ENCODE measurements around the gene DDX10. TPM values are rescaled to one million over a fixed set of nuclear protein-coding genes. Genes with fewer than 3 reads are reported as not detected.
A peak's percentile ranks its signal among the peaks of the same experiment; 100 is the strongest.
"Not testable (repeated sequence)": the region's sequence is repeated elsewhere in the genome, so short reads cannot be mapped to it uniquely, and the experiment has no call there.

DDX10 gene
- total RNA-seq, 1 donor from 2014 or later: 10.0 TPM

GRCh38 chr11:108713076-108713790, 48.4 kb downstream of the DDX10 start:
- no peak for ATAC-seq
- no peak for DNase-seq (ENCODE audit: low spot score)

- DNase-seq (ENCODE audit: low spot score) (no peak), ATAC-seq (no peak)
Measured at GRCh38 chr11:108715239-108715638, 50.4 kb downstream of the DDX10 start.

- no peak for DNase-seq (ENCODE audit: low spot score)
- no peak for ATAC-seq
Measured at GRCh38 chr11:108718466-108718865, 53.6 kb downstream of the DDX10 start.

- DNase-seq (ENCODE audit: low spot score): no peak
Measured at GRCh38 chr11:108724974-108725689, 60.3 kb downstream of the DDX10 start.

GRCh38 chr11:108726077-108726800, 61.4 kb downstream of the DDX10 start:
- no peak for ATAC-seq
- no peak for DNase-seq (ENCODE audit: low spot score)

More at GRCh38 chr11:108724974-108725689, 60.3 kb downstream of the DDX10 start:
- ATAC-seq: no peak

GRCh38 chr11:108727665-108728064, 62.8 kb downstream of the DDX10 start:
- ATAC-seq (no peak), DNase-seq (ENCODE audit: low spot score) (no peak)

- ATAC-seq: no peak
- DNase-seq (ENCODE audit: low spot score): no peak
Measured at GRCh38 chr11:108729227-108729871, 64.5 kb downstream of the DDX10 start.

- no peak for ATAC-seq
- DNase-seq (ENCODE audit: low spot score): no peak
Measured at GRCh38 chr11:108732395-108732794, 67.5 kb downstream of the DDX10 start.

GRCh38 chr11:108733479-108734116, 68.7 kb downstream of the DDX10 start:
- no peak for ATAC-seq
- no peak for DNase-seq (ENCODE audit: low spot score)

- DNase-seq (ENCODE audit: low spot score) (no peak), ATAC-seq (no peak)
Measured at GRCh38 chr11:108734283-108734682, 69.4 kb downstream of the DDX10 start.

GRCh38 chr11:108734956-108735559, 70.2 kb downstream of the DDX10 start:
- ATAC-seq (peak; percentile 67), DNase-seq (ENCODE audit: low spot score) (no peak)

GRCh38 chr11:108740132-108740531, 75.3 kb downstream of the DDX10 start:
- not testable (repeated sequence) for ATAC-seq

GRCh38 chr11:108743851-108744250, 79.0 kb downstream of the DDX10 start:
- DNase-seq (ENCODE audit: low spot score): no peak
- ATAC-seq: no peak

More at GRCh38 chr11:108740132-108740531, 75.3 kb downstream of the DDX10 start:
- DNase-seq (ENCODE audit: low spot score): not testable (repeated sequence)

GRCh38 chr11:108748968-108749367, 84.1 kb downstream of the DDX10 start:
- no peak for ATAC-seq
- DNase-seq (ENCODE audit: low spot score): no peak

GRCh38 chr11:108751444-108751843, 86.6 kb downstream of the DDX10 start:
- ATAC-seq (no peak), DNase-seq (ENCODE audit: low spot score) (no peak)

GRCh38 chr11:108752297-108752751, 87.5 kb downstream of the DDX10 start:
- ATAC-seq: no peak
- DNase-seq (ENCODE audit: low spot score): no peak

- ATAC-seq (peak; percentile 48), DNase-seq (ENCODE audit: low spot score) (no peak)
Measured at GRCh38 chr11:108754901-108755625, 90.2 kb downstream of the DDX10 start.

GRCh38 chr11:108757630-108758029, 92.8 kb downstream of the DDX10 start:
- ATAC-seq: peak; percentile 12

GRCh38 chr11:108758458-108758857, 93.6 kb downstream of the DDX10 start:
- peak; percentile 23 for ATAC-seq
- DNase-seq (ENCODE audit: low spot score): no peak

More at GRCh38 chr11:108757630-108758029, 92.8 kb downstream of the DDX10 start:
- DNase-seq (ENCODE audit: low spot score): no peak

Data from left lobe of liver (tissue), 2 donors.